GM12874 (cell line): ENCODE measurements around the gene TAS2R13.

Experiments
- TF ChIP-seq, protein P1 (sequence below): IDR thresholded peaks from 2 replicates; pipeline ENCODE4 v1.5.1; 2011; ENCODE audit warnings: low read depth, mild to moderate bottlenecking, control low read depth, low read length, moderate library complexity; ENCODE audit not compliant: insufficient read depth

The TAS2R13 gene

DNA sequence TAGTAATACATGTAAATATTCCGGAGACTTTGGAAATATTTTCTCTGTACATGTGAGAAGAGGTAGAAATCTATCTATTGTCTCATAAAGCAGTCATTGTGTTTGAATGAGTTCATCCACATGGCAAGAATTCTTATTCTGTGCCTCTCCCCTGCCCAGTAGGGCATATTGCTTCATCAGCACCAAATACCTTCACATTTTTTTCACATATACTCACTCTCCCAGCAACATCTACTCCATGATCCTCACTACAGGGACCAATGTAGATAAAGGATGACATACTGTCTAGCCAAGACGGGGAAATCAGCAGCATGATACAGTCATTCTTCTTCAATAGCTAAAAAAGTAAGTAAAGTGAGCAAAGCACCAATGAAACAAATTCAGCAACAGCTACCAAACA is 31.0 kb upstream of the TAS2R13 start:
- TF ChIP-seq, protein P1, sequence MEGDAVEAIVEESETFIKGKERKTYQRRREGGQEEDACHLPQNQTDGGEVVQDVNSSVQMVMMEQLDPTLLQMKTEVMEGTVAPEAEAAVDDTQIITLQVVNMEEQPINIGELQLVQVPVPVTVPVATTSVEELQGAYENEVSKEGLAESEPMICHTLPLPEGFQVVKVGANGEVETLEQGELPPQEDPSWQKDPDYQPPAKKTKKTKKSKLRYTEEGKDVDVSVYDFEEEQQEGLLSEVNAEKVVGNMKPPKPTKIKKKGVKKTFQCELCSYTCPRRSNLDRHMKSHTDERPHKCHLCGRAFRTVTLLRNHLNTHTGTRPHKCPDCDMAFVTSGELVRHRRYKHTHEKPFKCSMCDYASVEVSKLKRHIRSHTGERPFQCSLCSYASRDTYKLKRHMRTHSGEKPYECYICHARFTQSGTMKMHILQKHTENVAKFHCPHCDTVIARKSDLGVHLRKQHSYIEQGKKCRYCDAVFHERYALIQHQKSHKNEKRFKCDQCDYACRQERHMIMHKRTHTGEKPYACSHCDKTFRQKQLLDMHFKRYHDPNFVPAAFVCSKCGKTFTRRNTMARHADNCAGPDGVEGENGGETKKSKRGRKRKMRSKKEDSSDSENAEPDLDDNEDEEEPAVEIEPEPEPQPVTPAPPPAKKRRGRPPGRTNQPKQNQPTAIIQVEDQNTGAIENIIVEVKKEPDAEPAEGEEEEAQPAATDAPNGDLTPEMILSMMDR: no peak

DNA sequence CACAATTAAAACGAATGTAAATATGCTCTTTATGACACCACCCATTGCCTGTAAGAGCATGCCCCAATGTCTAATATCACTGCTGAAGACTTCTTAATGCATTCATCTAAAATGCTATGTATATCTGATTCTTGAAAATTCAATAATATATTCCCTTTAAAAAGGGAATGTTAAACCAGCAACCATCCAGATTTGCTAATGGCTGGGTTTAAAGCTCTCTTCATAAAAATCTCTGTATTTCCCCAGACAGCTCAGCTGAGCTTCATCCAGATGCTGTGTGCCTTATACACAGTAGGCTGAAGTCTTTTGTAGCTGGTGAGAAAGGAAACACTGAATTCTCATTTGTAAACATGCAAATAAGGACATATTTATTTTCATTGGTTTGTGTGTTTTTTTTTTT is 29.8 kb upstream of the TAS2R13 start, which contains the start of gene TAS2R14:
Gene TAS2R14, minus strand, starts transcription at position 101 of the 400 bp plus-strand sequence. Its CDS starts 56 bp downstream, at position 45.
- TF ChIP-seq, protein P1: no peak

DNA sequence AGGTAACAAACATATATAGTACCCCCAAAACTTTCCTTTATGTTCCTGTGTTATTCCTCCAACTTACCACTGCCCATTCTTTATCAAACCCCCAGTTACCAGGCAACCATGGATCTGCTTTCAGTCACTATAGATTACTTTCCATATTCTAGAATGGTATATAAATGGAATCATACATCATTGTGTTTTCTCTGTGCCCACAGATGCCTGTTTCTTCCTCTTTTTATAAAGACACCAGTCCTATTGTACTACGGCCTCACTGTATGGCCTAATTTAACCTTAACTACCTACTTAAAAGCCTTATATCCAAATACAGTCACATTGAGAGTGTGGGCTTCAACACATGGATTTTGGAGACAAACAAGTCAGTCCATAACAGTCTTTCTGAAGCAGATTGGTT is 27.1 kb upstream of the TAS2R13 start:
- TF ChIP-seq, protein P1: no peak

DNA sequence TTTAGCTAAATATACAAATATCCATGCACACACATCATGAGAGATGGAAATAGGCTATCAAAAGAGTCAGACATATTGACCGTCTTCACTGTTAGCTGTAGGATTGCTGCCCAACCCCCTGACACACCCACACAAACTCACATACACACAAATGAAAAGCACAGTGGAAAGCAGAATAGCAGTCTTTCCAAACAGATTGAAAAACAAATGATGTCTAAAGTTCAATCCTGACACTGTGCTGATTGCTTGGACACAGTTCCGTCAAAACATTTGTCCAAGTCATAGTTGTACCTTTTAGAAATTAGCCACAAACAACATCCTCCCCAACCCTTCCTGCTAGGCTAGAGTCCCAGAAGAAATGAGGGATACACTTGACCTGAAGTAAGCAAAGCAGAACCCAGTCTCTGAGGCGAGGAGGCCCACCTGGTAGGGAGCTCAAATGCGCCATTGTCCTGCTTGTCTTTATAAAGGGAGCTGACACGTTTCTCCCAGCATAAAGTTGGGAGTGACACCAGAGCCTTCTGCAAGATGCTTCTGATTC is 19.5 kb upstream of the TAS2R13 start, which contains the start of gene PRH2:
Gene PRH2, plus strand, starts transcription at position 491 of the 541 bp plus-strand sequence. Its CDS starts 38 bp downstream, at position 529.
- TF ChIP-seq, protein P1: no peak

DNA sequence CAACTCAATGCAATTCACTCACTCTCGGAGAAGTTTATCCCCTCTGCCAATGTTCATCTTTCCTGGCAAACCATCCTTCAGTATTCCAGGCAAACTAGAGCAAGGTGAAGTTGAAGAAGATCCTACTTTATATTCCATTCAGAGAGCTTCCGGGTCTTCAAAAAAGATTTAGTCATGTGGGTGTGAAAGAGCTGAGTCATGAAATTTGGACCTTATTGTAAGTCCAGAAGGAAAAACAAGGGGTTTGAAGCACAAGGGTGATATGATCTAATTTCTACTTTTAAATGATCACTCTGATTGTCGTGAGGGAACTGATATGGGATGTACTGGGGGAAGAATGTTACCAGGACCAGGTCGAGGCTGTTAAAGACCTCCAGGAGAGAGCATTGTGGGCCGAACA is 16.9 kb upstream of the TAS2R13 start:
- TF ChIP-seq, protein P1: no peak

DNA sequence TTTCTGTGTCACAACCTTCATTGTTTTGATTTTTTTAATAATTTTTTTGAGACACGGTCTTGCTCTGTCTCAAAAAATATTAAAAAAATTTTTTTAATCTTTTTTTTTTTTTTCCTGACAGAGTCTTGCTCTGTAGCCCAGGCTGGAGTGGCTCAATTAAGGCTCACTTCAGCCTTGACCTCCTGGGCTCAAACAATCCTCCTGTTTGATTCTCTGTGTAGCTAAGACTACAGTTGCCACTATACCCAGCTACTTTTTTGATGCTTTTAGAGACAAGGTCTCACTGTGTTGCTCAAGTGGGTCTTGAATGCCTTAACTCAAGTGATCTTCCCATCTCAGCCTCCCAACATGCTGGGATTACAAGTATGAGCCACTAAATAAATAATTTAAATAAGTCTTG is 10.4 kb upstream of the TAS2R13 start:
- TF ChIP-seq, protein P1: no peak

DNA sequence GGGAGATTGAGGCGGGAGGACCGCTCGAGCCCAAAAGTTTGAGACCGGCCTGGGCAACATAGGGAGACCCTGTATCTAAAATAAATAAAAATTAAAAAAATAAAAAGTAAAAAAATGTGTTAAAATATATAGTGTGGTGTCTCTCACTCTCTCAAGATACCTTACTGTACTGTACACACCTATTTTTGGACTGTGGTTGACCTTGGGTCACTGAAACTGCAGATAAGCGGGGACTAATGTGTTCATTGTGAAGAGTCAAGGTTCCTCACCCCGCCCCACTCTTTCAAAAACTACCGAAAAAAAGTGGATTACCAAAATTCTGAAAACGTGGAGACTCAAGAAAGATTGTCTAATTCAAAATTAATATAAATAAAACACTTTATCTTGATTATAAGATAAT is 1.0 kb upstream of the TAS2R13 start:
- TF ChIP-seq, protein P1: no peak
